Measurements from ENCODE around the gene FKBP1B. TPM values are rescaled to one million over a fixed set of nuclear protein-coding genes. Genes with fewer than 3 reads are reported as not detected.
"Not testable (repeated sequence)": the region's sequence is repeated elsewhere in the genome, so short reads cannot be mapped to it uniquely, and the experiment has no call there.

Gene FKBP1B
- total RNA-seq, result 5.0 TPM
- long read RNA-seq, partial matches to known transcripts, result 0 of 2 reads
- long read RNA-seq, other reads (novel, unspliced or antisense), result 0 of 2 reads

DNA sequence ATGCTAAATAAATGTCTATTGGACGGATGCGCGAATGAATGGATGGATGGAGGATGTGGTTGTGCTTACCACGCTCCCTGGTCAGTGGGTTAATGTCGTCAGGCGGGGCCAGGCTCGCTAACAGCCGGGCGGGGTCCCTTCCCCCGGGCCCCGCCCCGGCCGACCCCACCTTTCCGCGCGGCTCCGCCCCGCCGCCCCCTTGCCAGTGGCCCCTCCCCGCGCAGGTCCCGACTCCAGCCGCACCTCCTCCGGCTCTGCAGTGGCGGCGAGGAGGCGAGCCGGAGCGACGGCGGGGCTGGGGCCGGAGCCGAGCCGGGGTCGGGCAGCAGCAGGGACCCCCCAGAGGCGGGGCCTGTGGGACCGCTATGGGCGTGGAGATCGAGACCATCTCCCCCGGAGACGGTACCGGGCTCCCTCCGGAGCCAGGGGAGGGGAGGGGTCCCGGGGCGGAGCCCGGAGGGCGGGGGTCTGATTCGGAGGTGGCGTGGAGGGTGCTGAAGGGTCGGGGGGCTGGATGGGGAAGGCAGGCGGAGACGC is at the start of gene FKBP1B:
Gene FKBP1B, plus strand, starts transcription at position 257 of the 537 bp plus-strand sequence. Its CDS starts 109 bp downstream, at position 366.
- DNase-seq (ENCODE audit: low spot score), result no peak

DNA sequence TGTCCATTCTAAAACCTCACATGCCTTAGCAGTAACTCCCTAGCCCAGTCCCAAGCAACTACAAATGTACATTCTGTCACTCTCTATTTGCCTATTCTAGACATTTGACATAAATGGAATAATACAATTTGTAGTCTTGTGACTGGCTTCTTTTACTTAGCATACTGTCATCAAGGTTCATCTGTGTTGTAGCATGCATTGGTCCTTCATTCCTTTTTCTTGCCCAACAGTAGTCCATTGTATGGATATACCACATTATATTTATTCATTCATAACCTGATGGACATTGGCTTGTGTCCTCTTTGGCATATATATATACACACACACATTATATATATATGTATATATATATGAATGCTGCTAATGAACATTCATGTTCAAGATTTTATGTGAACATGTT is 41.8 kb upstream of the FKBP1B start:
- DNase-seq (ENCODE audit: low spot score), result no peak

DNA sequence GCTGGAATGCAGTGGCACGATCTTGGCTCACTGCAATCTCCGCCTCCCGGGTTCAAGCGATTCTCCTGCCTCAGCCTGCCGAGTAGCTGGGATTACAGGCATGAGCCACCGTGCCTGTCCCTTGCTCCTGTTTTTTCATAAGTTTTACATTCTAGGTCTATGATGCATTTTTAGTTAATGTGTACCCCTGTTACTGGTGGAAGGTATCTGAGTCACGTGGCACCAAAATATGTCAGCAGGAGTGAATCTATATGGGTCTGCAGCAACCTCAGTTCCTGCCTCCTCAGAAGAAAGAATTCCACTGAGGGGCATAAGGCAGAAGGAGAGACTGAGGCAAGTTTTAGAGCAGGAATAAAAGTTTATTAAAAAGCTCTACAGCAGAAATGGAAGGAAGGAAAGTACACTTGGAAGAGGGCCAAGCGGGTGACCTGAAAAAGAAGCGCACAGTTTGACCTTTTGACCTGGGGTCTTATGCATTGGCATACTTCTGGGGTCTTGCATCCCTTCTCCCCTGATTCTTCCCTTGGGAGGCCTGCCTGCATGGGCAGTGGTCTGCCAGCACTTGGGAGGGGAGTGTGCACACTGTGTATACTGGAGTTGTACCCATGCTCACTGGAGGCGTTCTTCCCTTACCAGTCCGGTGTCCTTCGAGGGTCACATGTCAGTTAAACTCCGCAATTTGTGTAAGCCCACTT is 40.7 kb upstream of the FKBP1B start:
- DNase-seq (ENCODE audit: low spot score), result no peak

DNA sequence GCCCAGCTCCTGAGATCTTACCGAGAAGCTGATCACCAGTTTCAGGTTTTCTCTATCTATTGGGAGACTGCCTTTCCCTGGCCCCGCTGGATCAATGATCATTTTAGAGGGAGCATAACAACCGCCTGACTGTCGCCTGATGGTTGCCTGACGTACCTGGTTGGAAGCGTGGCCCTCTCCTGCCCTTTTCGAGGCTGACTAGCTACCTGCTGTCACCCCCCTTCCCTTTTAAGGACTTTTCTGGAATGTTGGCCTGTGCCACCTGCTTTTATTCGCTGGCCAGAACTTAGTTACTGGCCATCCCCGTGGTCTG is 40.2 kb upstream of the FKBP1B start:
- no peak for DNase-seq (ENCODE audit: low spot score)

DNA sequence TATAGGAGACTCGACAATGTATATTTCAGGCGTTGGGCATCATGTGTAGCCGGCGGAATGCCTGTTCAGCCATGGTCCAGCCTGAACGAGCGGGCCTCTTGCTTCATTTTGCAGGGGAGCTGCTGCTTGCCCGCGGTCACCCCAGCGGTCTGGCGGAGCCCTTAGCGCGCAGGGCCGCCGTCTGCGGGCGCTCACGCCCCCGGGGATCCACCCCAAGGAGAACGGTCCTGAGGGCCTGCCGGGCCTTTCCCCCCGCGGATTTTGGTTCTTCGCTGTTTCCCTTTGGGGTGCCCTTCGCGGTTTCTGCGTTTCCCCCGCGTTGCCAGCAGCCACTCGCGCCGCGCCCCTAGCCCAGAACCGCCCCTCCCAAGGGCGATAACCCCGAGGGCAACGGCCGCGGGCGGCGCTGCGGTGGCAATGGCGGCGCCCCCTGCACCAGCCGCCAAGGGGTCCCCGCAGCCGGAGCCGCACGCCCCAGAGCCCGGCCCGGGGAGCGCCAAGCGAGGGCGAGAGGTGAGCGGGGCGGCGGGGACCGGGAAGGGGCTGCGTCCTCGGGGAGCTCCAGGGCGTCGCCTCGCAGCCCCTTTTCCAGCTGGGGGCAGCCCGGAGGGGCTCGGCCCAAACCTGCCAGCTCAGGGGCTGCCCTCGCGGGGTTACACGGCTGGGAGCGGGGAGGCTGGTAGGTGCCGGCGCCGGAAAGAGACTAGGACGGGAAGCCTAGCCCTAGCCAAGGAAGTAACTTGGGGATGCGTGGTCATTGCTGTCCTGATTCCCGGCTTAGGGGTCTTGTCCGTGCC is 39.7 kb upstream of the FKBP1B start, which contains the start of gene MFSD2B:
Gene MFSD2B, plus strand, starts transcription at position 406 of the 797 bp plus-strand sequence. Its CDS starts 12 bp downstream, at position 418.
- peak; percentile 81 for DNase-seq (ENCODE audit: low spot score)

DNA sequence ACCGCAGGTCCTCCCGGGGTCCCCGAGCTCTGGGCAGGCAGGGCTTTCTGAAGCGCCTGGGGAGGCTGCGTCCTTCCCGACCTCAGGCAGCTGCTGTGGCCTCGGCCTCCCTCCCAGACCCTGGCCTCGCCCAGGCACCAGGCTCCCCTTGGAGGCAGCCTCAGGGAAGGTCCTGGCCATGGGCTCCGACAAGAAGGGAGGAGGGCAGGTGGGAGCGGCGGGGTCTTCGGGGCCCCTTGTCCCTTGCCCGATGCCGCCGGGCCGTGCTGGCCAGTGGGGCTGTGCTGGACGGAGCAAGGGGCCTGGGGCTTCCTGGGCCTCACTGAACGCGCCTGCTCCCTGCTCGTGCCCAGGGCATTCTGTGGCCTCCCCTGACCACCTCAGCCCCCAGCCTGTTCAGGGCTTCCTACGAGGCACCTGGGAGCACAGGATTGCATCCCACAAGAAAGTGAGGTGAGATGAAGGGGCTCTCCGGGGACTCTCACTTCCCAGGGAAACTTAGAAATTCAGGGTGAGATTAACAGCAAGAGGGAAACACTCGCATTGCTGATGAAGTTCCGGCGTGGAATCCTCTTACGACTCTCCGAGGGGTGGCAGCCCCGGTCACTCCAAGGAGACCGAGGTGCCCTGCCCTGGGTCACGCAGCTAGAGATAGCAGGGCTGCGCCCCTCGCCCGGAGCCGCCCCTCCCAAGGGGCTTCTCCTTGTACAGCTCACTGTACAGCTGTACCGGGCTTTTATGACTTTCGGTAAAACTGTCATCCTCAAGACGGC is 38.9 kb upstream of the FKBP1B start:
- DNase-seq (ENCODE audit: low spot score), result no peak

DNA sequence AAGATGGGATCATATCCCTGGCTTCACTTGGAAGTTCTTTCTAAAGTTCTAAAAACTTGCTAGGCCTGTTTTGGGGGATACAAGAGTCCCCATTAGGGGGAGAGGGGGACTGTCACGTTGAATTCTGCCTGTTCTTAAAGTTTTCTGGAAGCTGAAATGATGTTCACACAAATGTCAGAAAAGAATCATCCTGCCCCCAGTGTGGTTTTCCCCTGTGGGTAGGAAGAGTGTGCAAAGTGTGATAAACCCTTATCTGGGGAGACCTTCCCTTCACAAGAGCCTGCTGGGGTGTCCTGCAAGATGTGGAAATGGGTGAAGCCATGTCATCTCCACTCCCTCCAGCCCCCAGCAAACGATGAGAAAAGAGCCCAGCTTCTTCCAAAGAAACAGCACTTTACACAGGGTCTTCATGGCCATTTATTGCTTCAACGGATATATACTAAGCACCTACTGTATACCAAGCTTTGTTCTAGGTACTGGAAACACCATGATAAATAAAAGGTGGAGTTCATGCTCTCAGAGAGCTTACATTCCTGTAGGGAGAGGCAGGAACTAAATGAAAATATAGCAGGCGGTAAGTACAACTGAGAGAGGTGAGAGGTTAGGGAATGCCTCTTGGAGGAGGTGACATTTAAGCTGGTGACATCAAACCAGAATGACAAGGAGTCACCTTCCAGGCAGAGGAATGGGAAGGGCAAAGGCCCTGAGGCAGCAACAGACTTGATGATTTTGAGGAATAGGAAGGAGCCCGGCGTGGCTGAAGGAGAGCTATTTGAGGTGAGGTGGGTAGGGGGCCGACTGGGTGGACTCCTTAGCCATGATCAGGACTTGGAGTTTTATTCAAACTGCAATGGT is 38.1 kb upstream of the FKBP1B start:
- no peak for DNase-seq (ENCODE audit: low spot score)

DNA sequence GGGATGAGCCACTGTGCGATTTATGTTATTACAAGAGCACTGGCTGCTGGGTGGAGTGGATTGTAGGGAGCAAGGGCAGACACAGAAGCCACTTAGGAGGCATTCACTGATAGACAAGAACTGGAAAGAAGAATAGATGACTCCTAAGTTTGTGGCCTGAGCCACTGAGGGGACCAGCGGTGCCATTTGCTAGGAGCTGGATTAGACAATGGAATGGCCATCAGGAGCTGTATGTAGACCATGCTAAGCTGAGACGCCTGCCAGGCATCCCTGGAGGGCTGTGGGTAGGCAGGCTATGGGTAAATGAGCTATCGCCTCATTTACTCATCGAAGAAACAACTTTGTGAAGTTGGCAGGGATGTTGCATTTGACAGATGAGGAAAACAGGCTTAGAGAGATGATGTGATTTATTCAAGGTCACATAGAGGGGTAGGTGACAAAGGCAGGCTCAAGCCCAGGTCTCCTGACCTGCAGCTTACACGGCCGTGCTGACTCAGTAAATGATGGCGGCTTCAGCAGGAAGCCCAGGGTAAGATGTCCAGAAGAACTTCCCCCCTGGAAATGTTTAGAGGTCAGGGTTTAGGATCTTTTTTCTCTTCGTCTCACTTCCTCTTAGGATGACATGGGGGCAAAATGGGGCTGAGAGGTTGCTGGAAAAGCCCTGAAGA is 36.9 kb upstream of the FKBP1B start:
- DNase-seq (ENCODE audit: low spot score), result no peak

DNA sequence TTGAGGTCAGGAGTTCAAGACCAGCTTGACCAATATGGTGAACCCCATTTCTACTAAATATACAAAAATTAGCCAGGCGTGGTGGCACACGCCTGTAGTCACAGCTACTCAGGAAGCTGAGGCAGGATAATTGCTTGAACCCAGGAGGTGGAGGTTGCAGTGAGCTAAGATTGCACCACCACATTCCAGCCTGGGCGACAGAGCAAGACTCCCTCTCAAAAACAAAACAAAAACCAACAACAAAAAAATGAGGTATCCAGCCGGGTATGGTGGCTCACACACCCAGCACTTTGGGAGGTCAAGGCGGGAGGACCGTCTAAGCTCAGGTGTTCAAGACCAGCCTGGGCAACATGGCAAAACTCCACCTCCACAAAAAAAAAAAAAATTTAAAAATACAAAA is 34.6 kb upstream of the FKBP1B start:
- not testable (repeated sequence) for DNase-seq (ENCODE audit: low spot score)

DNA sequence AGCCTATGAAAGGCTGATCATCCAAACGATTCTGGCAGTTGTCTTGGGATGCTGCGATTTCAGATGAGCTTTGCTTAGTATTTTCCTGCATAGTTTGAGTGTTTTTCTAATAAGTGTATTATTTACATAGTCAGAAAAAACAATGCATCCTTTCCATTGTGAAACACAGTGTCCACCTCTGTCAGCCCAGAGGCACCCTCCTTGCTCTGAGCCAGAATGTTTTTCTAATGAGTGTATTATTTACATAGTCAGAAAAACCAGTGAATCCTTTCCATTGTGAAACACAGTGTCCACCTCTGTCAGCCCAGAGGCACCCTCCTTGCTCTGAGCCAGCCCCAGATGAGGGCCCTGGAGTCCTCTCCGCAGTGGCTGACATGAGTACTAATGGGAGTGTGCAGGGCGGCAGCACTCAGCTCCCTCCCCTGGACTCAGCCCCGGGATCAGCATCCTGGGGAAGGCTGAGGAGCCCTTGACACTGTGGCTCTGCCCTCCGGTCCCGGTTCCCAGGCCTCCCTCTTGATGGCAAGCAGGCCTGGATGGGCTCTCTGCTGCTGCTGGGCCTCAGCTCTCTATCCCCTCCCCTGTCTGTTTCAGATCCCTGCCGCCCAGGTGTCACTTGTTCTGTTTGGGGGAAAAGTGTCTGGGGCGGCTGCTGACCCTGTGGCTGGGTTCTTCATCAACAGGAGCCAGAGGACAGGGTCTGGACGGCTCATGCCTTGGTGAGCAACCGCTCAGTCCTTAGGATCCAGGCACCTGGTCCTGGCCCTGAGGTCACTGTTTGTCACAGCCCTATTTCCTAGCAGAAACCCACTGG is 33.8 kb upstream of the FKBP1B start:
- DNase-seq (ENCODE audit: low spot score), result no peak

DNA sequence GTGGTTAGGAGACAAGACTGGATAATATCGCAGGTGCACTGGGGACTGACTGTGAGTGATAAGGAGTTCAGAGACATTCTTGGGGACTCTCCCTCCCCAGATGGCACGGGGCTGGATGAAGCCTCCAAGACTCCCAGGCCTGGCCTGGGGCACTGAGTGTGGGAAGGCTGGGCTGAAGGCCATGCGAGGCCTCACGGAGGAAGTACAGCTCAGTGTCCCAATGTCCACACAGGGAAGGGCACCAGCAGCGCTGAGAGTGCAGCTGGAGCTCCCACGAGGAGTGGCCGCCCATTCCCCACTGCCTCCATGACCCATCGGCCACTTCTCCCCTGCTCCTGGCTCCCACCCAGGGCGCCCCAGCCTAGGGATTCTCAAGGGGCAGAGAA is 33.2 kb upstream of the FKBP1B start:
- DNase-seq (ENCODE audit: low spot score), result peak; percentile 84

DNA sequence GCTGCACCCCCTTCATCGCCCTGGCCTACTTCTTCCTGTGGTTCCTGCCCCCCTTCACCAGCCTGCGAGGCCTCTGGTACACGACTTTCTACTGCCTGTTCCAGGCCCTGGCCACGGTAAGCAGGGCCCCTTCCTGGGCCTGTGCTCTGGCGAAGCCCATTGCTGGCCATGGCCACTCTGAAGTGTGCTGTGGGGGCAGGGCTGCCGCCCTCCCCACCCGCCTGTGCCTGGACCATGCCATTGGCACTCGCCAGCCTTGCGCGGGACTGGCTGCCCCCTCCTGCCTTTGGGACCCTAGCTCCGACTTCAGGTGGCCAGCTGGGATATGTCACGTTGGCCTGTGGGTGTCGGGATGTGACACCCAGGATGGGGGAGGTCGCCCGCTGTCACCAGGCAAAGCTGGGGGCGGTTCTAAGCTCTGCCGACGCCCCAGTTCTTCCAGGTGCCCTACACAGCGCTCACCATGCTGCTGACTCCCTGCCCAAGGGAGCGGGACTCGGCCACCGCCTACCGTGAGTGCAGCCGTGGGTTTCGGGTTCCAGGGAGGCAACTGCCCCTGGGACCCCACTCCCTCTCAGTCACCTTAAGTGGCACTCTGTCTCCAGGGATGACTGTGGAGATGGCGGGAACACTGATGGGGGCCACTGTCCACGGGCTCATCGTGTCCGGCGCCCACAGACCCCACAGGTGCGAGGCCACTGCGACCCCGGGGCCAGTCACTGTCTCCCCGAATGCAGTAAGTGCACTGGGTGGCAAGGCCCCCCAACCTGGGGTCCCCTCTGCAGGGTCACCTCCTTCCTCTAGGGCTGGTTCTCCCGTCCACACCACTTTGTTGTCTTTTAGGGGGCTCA is 32.5 kb upstream of the FKBP1B start:
- peak; percentile 81 for DNase-seq (ENCODE audit: low spot score)

DNA sequence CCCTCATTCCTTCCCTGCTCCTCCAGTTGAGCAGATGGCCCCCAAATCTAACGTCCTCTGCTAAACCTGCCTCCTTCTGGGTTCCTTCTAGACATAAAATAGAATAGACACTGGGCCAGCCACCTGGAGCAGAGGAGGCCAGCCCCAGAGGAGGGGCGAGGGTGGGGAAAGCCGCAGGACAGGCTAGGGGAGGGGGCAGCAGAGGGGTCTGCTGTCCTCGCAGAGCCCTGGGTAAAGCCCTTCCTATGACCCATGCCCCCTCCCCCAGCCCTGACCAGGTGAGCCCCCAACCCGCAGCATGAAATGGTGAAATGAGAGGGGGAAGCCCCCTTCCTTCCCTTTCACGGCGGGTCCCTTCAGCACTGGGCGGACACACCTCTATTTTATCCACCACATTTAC is 31.8 kb upstream of the FKBP1B start:
- peak; percentile 64 for DNase-seq (ENCODE audit: low spot score)

DNA sequence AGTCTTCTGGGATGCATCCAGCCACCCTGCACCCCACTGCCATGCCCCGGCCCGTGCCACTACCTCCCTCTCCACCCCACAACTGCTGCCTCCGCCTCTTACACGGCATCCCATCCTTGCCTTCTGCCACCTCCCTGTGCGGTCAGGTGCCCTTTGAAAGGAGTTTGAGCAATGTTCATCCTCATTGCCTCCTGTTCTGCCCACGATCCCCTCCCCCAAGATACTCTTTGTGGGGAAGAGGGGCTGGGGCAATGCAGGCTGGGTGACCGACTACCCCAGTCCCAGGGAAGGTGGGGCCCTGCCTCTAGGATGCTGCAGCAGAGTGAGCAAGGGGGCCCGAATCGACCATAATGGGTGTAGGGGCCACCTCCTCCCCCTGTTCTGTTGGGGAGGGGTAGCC is 31.3 kb upstream of the FKBP1B start:
- DNase-seq (ENCODE audit: low spot score), result peak; percentile 75

DNA sequence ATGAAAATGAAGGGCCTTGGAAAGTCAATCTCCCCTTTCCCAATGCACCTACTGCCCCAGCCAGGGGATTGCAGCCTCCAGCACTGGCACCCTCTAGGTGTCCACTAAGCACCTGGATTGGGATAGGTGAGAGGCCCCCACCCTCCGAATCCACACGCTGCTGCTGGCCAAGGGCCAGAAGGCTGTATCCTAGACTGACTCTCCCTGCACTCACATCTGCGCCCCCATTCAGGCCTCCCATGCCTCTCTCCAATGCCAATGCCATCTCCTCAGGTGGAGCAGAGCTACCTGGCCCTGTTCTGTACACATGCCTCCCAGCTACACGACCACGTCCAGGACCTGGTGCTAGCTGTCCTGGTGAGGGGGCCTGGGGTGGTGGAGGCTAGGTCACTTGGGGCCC is 29.8 kb upstream of the FKBP1B start:
- peak; percentile 59 for DNase-seq (ENCODE audit: low spot score)

DNA sequence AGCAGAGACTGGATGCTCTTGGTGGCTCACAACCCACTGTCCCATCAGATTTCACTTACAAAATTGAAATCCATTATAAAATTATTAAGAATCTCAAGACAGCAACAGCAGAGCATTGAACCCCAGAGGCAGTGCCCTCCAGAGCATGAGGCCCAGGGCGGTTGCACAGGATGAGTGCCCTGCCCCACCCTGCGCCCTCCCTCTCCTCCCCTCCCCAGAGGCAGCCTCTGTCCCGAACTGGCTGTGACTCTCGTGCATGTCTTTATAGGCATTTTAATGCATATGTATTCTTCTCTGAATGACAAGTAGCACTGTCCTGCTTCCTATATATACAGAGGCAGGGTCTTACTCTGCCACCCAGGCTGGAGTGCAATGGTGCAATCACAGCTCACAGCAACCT is 29.3 kb upstream of the FKBP1B start:
- DNase-seq (ENCODE audit: low spot score), result peak; percentile 24

DNA sequence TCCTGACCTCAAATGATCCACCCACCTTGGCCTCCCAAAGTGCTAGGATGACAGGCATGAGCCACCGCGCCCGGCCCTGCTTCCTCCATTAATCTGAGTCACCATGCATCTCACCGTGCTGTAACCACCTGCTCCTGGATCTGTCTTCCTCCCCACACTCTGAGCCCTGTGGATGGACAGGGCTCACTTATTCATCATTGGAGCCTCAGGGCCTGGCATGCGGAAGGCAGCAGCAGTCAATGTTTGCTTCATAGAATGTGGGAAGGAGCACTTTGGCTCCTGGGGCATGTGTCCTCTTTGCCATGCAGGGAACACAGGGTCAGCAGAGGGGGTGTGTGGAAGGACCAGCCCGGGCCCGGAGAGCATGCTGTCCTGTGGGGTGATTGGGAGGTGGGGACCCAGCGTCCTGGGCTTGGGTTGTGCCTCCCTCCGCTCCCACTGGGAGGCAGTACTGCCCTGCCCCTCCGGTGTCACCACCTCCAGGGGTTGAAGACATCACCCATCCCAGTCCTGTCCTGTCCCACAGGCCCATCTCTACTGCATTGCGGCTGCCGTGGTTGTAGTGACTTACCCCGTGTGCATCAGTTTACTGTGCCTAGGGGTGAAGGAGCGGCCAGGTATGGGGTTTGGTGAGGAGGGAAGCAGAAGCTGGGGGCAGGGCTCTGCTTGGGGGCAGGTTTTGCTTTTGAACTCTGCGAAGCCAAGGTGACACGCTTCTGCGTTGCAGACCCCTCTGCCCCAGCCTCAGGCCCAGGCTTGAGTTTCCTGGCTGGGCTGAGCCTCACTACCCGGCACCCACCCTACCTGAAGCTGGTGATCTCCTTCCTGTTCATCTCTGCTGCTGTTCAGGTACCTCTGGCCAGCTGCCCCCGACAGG is 28.2 kb upstream of the FKBP1B start:
- peak; percentile 83 for DNase-seq (ENCODE audit: low spot score)

All from mesenteric fat pad (tissue), 1 donor.